ENCODE measurements around the gene CALHM2.

CALHM2 gene

GRCh38 chr10:103447187-103447586 lies 5.0 kb downstream of the CALHM2 start:
- peaks cover 46% of the 10 kb centered on the region for H3K36me3 ChIP-seq (ENCODE audit: control insufficient read depth, insufficient read depth, low read length)

DNA sequence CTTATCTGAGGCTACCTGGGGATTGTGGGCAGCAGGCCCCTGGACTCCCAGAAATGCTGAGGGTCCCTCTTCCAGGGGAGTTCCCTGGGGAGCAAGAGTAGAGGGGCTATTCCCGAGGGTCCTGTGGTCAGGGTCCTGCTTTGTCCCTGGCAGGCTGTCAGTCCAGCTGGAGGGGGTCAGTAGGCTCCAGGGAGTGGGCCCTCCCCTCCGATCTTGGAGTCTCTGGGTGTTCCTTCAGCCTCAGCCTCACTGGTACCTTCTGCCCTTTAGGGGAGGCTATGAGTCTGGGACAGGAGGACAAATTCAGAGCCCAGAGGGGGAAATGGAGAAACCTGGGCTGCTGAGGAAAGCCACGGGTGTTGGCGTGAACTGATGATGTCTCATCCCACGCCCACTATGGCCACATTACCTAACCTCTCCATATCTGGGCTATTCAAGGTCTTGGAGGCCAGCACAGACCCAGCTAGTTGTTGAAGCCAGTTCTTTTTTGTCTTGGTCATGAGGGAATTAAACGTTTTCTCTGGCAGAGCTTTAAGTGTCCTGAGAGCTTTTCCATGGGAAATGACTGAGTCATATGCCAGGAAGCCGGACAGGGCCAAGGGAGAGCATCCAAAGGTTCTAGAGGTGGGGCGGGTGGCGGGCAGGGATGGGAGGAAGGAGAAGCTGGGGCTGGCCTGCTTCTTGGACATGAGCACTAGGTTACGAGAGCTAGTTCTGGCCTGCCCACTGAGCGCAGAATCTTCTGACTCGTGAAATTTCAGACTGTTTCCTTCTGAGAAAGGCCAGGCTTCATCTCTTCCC lies 6.2 kb downstream of the CALHM2 start:
- H3K4me3 ChIP-seq (replicated peaks; ENCODE audit: low read depth, low read length) = no peak overlapping the region
- DNase-seq (ENCODE audit: extremely low read depth, insufficient read length) = no peak
- H3K27me3 ChIP-seq (replicated peaks; ENCODE audit: control insufficient read depth, insufficient read depth, low read length) = no peaks in the 10 kb centered on the region
- H3K36me3 ChIP-seq (ENCODE audit: control insufficient read depth, insufficient read depth, low read length) = peaks cover 52% of the 10 kb centered on the region
- TF ChIP-seq, protein P1, sequence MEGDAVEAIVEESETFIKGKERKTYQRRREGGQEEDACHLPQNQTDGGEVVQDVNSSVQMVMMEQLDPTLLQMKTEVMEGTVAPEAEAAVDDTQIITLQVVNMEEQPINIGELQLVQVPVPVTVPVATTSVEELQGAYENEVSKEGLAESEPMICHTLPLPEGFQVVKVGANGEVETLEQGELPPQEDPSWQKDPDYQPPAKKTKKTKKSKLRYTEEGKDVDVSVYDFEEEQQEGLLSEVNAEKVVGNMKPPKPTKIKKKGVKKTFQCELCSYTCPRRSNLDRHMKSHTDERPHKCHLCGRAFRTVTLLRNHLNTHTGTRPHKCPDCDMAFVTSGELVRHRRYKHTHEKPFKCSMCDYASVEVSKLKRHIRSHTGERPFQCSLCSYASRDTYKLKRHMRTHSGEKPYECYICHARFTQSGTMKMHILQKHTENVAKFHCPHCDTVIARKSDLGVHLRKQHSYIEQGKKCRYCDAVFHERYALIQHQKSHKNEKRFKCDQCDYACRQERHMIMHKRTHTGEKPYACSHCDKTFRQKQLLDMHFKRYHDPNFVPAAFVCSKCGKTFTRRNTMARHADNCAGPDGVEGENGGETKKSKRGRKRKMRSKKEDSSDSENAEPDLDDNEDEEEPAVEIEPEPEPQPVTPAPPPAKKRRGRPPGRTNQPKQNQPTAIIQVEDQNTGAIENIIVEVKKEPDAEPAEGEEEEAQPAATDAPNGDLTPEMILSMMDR (IDR thresholded peaks at IDR 0.05; ENCODE audit: insufficient read depth, low read length, poor library complexity, severe bottlenecking) = no peak

More at GRCh38 chr10:103447187-103447586, 5.0 kb downstream of the CALHM2 start:
- TF ChIP-seq, protein P1 (IDR thresholded peaks at IDR 0.05; ENCODE audit: insufficient read depth, low read length, poor library complexity, severe bottlenecking) = no peak
- H3K27me3 ChIP-seq (replicated peaks; ENCODE audit: control insufficient read depth, insufficient read depth, low read length) = no peaks in the 10 kb centered on the region
- DNase-seq (ENCODE audit: extremely low read depth, insufficient read length) = no peak
- H3K4me3 ChIP-seq (replicated peaks; ENCODE audit: low read depth, low read length) = no peak overlapping the region

DNA sequence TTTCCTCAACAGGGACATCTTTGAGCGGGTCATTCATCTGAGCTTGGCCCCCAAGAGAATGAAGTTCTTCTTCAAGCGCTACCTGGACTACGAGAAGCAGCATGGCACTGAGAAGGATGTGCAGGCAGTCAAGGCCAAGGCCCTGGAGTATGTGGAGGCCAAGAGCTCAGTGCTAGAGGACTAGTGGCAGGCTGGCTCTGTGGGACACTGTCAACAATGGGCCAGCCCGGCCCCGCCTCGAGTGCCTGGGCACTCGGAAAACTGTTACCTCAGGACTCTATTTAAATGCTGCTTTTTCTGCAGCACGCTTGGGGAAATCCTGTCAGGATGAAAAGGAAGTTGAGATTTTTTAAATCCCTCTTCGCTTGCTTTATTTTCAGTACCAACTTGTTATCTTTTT lies 6.8 kb downstream of the CALHM2 start:
- peaks cover 56% of the 10 kb centered on the region for H3K36me3 ChIP-seq (ENCODE audit: control insufficient read depth, insufficient read depth, low read length)
- TF ChIP-seq, protein P1 (IDR thresholded peaks at IDR 0.05; ENCODE audit: insufficient read depth, low read length, poor library complexity, severe bottlenecking) = no peak
- DNase-seq (ENCODE audit: extremely low read depth, insufficient read length) = no peak
- H3K27me3 ChIP-seq (replicated peaks; ENCODE audit: control insufficient read depth, insufficient read depth, low read length) = no peaks in the 10 kb centered on the region
- no peak overlapping the region for H3K4me3 ChIP-seq (replicated peaks; ENCODE audit: low read depth, low read length)

DNA sequence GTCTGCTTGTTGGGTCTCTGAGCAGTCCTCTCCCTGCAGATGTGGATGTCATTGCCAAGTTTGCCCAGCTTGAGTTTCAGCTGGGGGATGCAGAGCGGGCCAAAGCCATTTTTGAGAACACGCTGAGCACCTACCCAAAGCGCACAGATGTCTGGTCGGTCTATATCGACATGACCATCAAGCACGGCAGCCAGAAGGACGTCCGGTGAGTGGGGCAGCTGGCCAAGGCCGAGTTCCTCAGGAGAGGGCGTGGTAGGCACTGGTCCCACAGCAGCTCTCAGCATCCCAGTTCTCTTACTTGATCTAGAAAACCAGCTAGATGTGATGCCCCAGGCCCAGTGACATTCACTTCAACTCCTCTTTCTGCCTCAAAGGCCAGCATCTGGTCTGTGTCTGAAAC lies 7.7 kb downstream of the CALHM2 start:
- peaks cover 62% of the 10 kb centered on the region for H3K36me3 ChIP-seq (ENCODE audit: control insufficient read depth, insufficient read depth, low read length)
- no peak for DNase-seq (ENCODE audit: extremely low read depth, insufficient read length)
- TF ChIP-seq, protein P1 (IDR thresholded peaks at IDR 0.05; ENCODE audit: insufficient read depth, low read length, poor library complexity, severe bottlenecking) = no peak
- H3K27me3 ChIP-seq (replicated peaks; ENCODE audit: control insufficient read depth, insufficient read depth, low read length) = no peaks in the 10 kb centered on the region
- H3K4me3 ChIP-seq (replicated peaks; ENCODE audit: low read depth, low read length) = no peak overlapping the region

GRCh38 chr10:103443475-103444185 lies 8.5 kb downstream of the CALHM2 start:
- Histone ChIP-seq H3K36me3 (ENCODE audit: control insufficient read depth, insufficient read depth, low read length) (peaks cover 56% of the 10 kb centered on the region), H3K4me3 (replicated peaks; ENCODE audit: low read depth, low read length) (no peak overlapping the region), H3K27me3 (replicated peaks; ENCODE audit: control insufficient read depth, insufficient read depth, low read length) (no peaks in the 10 kb centered on the region)
- TF ChIP-seq, protein P1 (IDR thresholded peaks at IDR 0.05; ENCODE audit: insufficient read depth, low read length, poor library complexity, severe bottlenecking) = no peak
- no peak for DNase-seq (ENCODE audit: extremely low read depth, insufficient read length)

All from GM06990 (cell line).